AML-193 (cell line): Measurements from ENCODE around the gene GATA1.

Experiments
- DNase-seq, 2 experiments: peaks; one replicate each; lab custom pipeline; 2025; lab: John Stamatoyannopoulos, UW

Gene GATA1

DNA sequence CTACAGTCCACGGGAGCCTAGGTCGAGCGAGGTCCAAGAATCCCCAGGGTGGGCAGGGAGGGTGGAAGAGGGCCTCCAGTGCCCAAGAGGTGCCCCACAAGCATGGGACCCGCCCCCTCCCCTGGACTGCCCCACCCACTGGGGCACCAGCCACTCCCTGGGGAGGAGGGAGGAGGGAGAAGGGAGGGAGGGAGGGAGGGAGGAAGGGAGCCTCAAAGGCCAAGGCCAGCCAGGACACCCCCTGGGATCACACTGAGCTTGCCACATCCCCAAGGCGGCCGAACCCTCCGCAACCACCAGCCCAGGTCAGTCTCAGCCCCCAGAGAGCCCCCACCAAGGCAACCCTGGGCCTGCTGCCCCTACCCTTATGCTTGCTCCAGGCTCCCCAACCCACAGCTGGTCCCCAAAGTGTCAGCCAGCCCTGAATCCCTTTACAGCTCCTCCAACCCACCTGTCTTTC lies at the start of gene GATA1:
GATA1 (plus strand) TSS at position 250 of the 460 bp plus-strand sequence. CDS start 4,520 bp downstream, outside the sequence.
- DNase-seq: no peak

DNA sequence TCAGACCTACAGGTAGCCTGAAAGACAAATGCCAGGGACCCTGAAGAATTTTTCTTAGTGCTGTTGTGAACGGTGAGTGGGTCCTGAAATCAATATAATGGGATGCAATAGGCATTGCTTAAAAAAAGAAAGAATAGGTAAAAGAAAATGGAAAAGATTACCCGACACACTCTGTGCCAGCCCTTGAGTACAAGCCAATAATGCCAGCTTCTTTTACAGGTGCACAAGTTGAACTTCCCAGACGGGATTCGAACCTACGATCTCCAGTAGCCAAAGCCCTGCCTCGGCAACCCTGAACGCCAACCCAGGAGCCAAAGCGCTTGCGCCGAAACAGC lies 49.5 kb upstream of the GATA1 start:
- DNase-seq: no peak

DNA sequence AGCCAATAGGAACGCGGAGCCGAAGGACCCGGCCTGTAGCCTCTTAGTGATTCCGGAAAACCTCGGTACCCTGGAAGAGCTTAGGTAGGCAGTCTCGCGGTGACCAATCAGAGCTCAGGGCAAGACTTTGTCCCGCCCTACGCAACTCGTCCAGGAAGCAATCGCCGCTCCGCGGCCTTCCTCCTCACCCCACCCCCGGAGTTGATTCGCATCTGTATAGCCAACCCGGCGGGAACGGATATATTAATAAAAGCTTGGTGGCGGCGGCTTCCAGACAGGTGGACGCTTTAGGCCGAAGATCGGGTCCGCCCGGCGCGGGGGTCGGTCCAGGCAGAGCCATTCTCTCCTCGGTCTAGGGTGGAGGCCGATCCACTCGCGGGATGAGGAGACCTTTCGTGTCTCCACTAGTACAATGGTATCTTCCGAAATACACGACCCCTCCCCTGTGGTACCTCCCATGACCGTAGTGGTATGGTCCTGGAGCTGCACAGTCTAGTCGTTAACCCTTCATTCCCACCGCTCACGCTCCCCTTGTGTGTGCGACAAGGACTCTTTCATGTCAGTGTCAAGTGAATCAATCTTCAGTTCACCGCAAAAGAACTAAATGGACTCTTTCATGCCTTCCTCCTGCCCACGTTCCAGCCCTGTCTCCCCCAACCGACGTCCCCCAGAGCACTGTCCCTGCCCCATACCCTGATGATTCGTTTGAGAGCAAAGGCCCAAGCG lies 49.0 kb upstream of the GATA1 start:
- peak; percentile 85 to 88 for DNase-seq

DNA sequence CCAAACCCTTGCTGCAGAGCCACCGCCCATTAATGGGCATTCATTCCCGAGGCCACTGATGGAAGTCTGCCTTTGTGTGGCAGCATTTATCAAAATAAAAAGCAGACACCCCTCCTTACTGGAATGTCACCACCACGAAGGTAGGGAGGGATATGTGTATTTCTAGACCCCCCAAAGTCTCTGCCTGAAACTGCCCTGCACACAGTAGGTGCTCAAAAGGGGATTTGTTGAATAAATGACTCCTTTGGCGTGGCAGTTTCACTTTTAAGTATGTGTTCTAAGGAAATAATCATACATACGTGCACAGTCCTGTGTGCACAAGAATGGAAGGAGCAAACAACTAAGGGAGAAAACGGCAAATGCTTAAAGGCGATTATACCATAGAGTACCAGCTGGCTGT lies 48.5 kb upstream of the GATA1 start:
- no peak for DNase-seq

DNA sequence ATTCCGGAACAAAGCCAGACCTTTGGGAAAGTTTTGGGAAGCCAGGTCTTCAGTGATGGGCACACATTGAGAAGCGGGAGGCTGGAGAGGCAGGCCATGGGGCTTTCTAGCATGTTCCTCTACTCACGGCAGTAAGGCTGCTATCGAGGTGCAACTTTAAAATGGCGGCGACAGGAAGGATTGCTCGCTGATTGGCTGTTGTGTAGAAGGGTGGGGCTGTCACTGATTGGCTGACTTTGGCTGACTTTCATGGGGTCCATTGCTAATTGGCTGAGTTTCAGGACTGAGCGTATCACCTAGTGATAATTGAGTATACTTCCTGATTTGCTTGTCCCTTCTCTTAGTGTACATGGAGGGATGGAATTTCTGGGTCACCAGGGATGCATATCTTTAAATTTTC lies 44.6 kb upstream of the GATA1 start:
- DNase-seq: no peak

DNA sequence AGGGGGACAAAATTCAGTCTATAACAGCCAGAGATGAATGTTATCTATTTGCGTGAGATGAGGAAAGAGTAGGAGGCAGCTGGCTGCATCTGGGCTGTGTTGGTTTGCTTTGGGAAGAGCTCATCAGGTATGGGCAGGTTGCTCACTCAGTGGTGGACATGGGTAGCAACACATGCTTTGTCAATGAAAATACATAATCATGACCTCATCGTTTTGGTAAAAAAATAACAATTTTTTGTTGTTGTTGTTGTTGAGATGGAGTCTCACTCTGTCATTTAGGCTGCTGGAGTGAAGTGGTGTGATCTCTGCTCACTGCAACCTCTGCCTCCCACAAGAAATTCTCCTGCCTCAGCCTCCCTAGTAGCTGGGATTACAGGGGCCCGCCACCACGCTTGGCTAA lies 41.2 kb upstream of the GATA1 start:
- DNase-seq: no peak

DNA sequence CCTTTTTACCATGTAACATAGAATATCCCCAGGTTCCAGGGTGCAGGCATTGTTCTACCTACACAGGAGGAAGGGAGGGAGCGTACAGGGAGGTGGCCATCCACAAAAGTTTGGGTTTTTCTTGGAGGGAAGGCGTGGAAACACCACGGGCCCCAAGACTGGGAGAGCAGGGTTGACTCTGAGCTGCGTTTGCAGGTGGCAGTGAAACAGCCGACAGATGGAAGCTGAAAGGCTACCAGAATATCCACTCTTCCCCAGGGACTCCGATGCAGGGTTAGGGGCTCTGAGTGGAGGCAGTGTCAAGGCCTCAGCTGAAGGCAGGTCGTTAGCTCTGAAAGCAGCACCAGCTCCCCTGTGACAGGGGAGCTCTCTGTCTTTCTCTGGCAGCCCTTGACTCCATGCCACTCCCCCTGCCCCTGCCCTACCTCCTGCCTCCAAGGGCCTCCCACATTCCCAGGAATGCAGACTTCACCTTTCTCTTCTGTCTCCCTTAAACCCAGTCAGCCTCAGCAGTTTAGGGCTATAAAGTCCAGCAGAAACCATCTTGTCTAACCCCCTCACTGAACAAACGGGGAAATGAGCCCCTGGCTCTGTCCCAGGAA lies 38.9 kb upstream of the GATA1 start:
- DNase-seq: no peak

DNA sequence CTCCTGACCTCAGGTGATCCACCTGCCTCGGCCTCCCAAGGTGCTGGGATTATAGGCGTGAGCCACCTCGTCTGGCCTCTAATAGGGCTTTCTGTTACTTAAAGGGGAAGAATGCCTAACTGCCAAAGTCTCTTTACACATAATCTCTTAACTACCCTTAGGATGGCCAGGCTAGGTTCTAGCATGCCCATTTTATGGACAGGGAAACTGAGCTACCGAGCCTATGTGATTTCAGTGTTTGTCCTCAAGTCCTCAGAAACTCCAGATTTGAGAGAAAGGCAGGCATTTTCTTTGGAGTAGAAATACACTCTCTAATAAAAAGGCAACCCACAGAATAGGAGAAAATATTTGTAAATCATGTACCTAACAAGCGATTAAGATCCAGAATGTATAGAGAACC lies 37.2 kb upstream of the GATA1 start:
- no peak for DNase-seq

DNA sequence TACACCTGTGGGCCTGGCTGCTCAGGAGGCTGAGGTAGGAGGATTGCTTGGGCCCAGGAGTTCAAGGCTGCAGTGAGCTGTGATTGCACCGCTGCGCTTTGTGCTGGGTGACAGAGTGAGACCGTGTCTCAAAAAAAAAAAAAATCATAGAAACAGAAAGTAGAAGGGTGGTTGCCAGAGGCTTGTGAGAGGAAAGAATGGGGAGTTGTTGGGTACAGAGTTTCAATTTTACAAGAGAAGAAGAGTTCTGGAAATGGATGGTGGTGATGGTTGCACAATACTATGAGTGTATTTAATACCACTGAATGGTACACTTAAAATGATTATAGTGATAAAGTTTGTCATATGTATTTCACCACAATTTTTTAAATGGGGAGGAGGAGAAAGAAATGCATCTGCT lies 35.0 kb upstream of the GATA1 start:
- DNase-seq: no peak

DNA sequence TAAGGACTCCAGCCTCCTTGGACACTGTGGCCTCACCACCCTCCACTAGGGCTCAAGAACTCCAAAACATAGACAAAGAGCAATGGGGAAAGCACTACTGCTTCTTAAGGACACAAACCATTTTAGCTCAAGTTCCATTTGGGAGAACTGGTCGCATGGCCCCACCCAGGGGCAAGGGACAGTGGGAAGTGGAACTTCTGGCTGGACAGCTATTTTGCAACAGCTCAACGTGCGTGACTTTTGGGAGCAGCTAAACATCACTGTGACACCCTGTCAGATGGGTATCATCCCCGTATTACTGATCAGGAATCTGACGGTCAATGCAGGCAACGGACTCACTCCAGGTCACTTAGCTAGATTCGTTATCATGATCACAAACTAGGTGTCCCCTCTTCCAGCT lies 33.9 kb upstream of the GATA1 start:
- no peak for DNase-seq

DNA sequence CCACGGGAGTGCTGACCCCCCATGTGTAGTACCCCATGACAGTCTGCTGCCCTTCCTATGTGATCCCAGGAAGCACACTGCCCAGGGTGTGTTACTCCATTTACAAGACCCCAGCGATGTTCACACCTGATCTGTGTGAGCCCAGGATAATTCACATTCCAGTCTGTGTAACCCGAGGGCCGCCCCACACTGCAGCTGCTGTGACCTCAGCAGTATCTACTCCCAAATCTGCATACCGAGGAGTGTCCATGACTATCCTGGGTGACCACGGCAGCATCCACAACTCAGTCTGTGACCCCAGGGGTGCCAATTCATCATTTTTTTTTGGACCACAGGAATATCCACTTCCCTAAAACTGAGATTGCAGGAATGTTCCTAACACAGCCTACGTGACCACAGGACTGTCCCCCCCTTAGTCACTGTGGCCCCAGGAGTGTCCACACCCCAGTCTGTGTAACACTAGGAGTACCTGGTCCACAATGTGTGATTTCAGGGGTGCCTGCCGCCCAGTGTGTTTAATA lies 32.6 kb upstream of the GATA1 start:
- no peak for DNase-seq

DNA sequence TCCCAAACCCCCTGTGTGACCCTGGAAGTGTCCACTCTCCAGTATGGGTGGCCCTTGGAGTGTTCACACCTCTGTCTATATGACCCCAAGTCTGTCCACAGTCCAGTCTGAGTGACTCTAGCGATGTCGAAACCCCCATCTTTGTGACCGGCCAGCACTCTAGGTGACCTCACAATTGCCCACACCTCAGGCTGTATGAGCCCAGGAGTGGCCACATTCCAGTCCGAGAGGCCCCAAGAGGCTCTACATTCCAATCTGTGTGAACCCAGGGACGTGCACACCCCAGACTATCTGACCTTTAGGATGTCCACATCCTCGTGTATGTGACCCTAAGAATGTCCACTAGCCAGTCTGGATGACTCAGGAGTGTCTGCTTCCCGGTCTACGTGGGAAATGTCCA lies 32.2 kb upstream of the GATA1 start:
- DNase-seq: no peak

DNA sequence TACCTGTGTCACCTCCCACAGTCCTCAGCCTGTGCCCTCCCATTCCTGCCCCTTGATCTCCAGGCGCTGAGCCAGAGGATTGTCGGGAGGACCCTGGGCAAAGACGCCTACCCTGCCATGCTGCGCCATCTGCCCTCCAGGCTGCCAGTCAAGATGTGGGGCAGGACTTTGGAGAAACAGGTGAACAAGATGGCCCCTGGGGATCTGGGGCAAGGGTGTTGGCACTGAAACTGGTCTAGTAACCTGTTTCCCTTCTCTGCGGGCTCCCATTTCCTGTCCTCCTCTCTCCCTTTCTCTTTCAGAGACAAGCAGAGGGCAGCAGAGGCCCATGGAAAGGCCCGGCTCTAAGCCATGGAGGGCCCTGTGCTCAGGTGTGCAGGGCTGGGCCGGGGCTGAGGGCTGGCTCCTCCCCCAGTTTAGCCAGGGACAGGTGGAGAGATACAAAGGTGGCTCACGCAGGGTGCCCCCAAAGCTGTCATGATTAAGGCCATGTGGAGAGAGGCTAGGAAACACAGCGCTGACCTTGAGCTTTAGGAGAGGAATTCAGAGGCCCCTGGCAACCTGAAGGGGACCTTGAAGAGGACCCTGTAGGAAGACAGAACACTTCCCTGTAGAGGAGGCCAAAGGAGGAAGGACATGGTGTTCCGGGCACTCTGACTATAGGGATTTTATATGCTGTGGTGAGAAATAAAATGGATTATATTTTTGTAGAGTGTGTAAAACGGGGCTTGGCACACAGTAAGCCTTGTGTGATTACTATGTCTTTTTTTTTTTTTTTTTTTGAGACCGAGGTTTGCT lies 24.5 kb upstream of the GATA1 start, which contains the start of gene GLOD5:
GLOD5 (plus strand) TSS at position 74 of the 798 bp plus-strand sequence; CDS start at position 118, 44 bp downstream.
- DNase-seq: no peak

DNA sequence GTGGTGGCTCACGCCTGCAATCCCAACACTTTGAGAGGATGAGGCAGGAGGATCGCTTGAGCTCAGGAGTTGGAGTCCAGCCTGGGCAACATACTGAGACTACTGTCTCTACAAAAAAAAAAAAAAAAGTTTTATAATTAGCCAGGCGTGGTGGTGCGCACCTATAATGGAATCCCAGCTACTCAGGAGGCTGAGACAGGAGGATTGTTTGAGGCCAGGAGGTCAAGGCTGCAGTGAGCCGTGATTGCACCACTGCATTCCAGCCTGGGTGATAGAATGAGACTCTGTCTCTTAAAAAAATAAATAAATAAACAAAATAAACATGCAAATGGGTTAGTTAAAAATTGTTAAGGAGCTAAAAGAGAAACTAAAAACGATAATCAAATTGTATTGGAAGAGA lies 17.2 kb upstream of the GATA1 start:
- no peak for DNase-seq

DNA sequence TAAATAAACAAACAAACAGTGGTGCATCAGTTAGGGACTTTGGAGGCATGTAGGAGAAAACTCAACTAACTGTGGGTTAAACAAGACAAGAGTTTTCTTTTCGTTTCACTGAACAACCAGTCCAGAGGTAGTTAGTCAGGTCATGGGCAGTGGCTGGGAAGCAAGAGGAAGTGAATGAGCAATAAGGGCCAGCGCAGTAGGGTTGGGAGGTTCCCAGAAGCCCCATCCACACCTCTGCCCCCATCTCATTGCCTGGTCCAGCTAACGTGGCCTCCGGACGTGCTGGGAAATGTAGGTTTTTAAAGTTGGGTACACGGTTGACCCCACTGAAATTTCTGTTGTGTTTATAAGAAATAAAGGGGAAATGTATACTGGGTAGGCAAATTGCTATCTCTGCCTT lies 16.1 kb upstream of the GATA1 start:
- no peak for DNase-seq

DNA sequence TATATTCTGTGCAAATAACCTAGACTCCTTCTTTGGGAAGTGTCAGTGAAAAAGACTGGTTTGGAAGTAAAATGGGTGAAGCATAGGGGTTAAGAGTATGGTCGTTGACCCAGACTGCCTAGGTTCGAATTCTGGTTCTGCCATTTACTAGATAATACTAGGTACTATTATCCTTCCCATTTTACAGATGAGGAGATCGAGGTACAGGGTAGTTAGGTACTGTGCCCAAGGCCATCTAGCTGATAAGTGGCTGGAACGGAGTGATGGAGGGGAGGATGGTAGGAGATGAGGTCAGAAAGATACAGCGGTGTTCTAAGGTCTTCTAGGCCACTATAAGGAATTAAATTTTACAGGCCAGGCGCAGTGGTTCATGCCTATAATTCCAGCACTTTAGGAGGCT lies 13.8 kb upstream of the GATA1 start:
- DNase-seq: no peak

DNA sequence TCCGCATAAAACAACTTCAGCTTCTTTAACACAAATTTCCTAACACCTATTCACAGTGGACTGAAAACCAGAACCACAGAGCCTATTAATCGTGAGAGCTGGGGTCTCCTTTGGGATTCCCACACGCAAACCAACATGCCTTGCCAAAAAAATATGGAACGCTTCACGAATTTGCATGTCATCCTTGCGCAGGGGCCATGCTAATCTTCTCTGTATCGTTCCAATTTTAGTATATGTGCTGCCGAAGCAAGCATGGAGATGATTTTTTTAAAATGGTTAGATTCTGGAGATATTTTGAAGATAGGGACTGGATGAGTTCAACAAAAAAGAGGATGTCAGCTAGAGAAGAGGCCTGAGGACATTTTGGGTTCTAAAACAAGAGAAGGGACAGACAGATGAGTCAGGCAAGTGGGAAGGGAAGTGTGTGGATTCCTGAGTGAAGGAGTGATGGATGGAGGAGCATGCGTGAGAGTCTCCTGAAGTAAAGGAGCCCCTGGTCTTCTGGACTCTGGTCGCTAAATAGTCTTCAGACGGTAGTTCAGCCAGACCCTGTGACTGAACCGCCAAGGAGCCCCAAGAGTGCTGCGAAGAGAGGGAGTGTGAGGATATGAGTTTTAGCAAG lies 9.5 kb upstream of the GATA1 start:
- no peak for DNase-seq

DNA sequence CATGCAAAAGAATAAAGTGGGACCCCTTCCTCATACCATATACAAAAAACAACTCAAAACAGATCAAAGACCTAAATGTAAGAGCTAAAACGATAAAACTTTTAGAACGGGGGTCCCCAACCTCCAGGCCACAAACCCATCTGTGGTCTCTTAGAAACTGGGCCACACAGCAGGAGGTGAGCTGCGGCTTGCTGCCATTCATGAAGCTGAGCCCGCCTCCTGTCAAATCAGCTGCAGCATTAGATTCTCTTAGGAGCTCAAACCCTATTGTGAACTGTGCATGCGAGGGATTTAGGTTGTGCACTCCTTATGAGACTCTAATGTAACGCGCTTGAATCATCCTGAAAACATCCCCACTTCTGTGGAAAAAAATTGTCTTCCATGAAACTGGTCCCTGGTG lies 7.0 kb upstream of the GATA1 start:
- DNase-seq: no peak

DNA sequence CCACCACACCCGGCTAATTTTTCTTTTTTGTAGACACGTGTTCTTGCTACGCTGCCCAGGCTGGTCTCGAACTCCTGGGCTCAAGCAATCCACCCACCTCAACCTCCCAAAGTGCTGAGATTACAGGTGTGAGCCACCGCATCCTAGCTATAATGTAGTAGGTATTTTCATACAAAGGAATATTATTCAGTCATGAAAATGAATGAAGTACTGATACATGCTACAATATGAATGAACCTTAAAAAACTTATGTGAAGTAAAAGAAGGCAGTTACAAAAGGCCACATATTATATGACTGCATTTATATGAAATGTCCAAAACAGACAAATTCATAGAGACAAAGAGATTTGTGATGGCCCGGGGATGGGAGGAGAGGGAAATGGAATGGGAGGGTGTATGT lies 4.7 kb upstream of the GATA1 start:
- no peak for DNase-seq

DNA sequence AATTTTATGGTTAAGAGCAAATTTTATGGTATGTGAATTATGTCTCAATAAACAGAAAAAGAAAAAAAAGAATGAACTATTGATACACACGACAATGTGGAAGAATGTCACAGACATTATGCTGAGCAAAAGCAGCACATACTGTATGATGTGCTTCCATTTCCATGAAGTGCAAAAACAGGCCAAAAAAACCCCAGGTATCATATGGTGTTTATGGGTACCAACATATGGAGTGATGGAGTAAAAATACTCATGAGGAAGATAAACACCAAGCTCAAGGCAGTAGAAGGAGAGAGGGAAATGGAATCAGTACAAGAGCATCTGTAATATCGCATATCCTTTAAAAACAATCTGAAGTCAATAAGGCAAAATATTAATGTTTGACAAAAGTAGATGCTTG lies 4.2 kb upstream of the GATA1 start:
- no peak for DNase-seq

DNA sequence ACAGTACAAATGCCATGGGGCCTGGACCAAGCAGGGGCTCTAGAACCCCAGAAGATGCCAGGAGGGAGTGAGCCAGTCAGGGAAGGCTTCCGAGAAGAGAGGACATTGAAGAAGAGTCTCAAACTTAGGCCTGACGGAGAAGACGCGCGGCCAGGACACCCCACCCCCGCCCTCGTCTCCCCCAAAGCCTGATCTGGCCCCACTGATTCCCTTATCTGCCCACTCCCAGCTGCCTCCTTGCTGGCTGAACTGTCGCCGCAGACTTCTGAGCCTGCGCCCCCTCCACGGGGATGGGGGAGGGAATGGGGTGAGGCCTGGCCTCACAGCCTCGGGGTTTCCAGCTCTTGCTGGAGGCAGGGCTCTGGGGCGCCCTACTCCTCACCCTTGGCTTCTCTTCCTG lies 3.6 kb upstream of the GATA1 start:
- DNase-seq: no peak

DNA sequence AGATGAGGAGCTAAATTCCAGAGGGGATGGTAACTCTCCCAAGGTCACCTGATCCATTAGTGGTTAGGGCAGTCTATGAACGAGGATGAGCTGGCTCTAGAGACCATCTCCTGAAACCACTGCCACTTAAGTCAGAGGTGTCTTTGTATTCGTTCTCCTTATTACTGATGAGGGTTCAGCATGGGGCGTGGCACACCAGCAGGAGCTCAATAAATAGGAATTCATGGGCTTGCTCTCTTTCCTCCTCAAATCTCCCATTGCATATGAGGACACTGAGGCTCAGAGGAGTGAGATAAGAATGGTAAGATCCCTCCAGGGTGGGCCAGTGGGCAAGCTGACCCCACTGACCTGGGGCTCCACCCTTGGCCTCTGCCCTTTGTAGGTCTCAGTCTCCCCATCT lies 1.7 kb upstream of the GATA1 start:
- DNase-seq: no peak

DNA sequence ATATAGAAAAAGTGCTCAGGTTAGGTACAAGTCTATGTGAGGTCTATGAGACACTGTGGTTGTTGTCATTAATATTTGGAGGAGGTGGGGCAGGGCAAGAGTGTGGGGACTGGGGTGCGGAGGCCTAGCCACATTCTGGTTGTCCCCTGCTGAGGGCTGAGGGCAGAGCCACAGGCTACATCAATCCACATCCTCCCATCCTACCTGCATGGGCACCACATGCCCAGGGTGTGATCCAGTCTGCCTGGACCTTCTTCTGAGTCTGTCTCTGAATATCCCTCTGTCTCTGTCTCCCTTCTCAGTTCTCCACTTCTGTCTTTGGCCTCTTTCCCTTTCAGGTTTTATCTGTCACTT lies 1.2 kb upstream of the GATA1 start:
- DNase-seq: no peak
